Progenitor cell of endocrine pancreas (in vitro differentiated cells): ENCODE measurements around the gene CCDC69. TPM values are rescaled to one million over a fixed set of nuclear protein-coding genes. Genes with fewer than 3 reads are reported as not detected.
"Not testable (repeated sequence)": the region's sequence is repeated elsewhere in the genome, so short reads cannot be mapped to it uniquely, and the experiment has no call there.

Experiments
- DNase-seq: peaks from one replicate; pipeline ENCODE4 v3.0.0; 2021; ENCODE audit warnings: low spot score; ENCODE audit not compliant: unreplicated experiment
- H3K27ac Mint-ChIP-seq: 2 replicates; pipeline ENCODE4 v1.8.0; 2021; ENCODE audit warnings: mild to moderate bottlenecking, moderate library complexity, mixed read lengths
- H3K27me3 Mint-ChIP-seq: 2 replicates; pipeline ENCODE4 v1.8.0; 2021; ENCODE audit warnings: mixed read lengths
- H3K36me3 Mint-ChIP-seq: 2 replicates; pipeline ENCODE4 v1.8.0; 2022; ENCODE audit warnings: mixed read lengths; ENCODE audit not compliant: insufficient read depth
- H3K4me1 Mint-ChIP-seq: 2 replicates; pipeline ENCODE4 v1.8.0; 2021; ENCODE audit warnings: low read depth, mixed read lengths
- H3K4me3 Mint-ChIP-seq: 2 replicates; pipeline ENCODE4 v1.8.0; 2021; ENCODE audit warnings: low read depth, mild to moderate bottlenecking, moderate library complexity, mixed read lengths
- H3K9me3 Mint-ChIP-seq: 2 replicates; pipeline ENCODE4 v1.8.0; 2021; ENCODE audit warnings: low read depth, mixed read lengths
- total RNA-seq: library from RNA; stranded (reverse); gene quantifications from 2 replicates; pipeline ENCODE4 v1.2.1, GENCODE V29; 2021
- TF ChIP-seq, protein P1 (sequence below): fragments of 200-600 bp; sonication (generic); IDR thresholded peaks from one replicate; pipeline ENCODE4 v1.5.0; 2021; ENCODE audit warnings: antibody characterized with exemption, mild to moderate bottlenecking; ENCODE audit not compliant: unreplicated experiment

Gene CCDC69
- total RNA-seq, 1 donor from 2014 or later, result 4.6 TPM

DNA sequence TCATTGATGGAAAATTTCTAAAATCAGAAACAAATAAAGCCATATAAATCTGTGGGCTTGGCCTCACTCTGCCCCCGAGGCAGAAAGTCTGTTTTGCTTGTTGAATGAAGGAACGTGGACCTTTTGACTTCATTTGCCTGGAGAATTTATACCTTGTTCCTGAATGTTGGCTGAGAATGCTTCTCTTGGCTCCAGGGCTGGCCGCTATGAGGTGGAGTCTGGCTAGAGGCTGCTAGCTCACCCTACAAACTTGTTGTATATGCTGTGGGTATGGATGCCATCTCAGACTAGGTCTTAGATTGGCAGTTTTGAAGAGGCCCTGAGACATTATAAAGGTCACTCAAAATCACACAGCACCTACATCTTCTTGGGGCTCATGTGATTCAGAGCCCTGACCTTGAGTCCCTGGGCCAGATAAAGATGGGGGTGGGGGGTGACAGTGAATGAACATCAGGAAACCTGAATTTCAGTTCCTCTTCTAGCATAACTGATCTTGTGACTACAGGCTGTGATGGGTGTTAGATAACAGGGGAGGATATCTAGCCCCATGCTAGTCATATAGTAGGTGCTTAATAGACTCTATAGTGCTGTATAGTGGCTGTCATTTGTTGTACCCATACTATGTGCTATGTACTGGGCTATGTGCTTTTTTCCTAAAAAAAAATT, 31.9 kb upstream of the CCDC69 start:
- H3K9me3 Mint-ChIP-seq, result no peaks in the 10 kb centered on the region
- no peaks in the 10 kb centered on the region for H3K36me3 Mint-ChIP-seq
- H3K4me3 Mint-ChIP-seq, result no peak overlapping the region
- no peak overlapping the region for H3K27ac Mint-ChIP-seq
- TF ChIP-seq, protein P1, sequence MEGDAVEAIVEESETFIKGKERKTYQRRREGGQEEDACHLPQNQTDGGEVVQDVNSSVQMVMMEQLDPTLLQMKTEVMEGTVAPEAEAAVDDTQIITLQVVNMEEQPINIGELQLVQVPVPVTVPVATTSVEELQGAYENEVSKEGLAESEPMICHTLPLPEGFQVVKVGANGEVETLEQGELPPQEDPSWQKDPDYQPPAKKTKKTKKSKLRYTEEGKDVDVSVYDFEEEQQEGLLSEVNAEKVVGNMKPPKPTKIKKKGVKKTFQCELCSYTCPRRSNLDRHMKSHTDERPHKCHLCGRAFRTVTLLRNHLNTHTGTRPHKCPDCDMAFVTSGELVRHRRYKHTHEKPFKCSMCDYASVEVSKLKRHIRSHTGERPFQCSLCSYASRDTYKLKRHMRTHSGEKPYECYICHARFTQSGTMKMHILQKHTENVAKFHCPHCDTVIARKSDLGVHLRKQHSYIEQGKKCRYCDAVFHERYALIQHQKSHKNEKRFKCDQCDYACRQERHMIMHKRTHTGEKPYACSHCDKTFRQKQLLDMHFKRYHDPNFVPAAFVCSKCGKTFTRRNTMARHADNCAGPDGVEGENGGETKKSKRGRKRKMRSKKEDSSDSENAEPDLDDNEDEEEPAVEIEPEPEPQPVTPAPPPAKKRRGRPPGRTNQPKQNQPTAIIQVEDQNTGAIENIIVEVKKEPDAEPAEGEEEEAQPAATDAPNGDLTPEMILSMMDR, result no peak
- no peaks in the 10 kb centered on the region for H3K27me3 Mint-ChIP-seq
- no peak for DNase-seq
- H3K4me1 Mint-ChIP-seq, result peaks cover 8% of the 10 kb centered on the region

DNA sequence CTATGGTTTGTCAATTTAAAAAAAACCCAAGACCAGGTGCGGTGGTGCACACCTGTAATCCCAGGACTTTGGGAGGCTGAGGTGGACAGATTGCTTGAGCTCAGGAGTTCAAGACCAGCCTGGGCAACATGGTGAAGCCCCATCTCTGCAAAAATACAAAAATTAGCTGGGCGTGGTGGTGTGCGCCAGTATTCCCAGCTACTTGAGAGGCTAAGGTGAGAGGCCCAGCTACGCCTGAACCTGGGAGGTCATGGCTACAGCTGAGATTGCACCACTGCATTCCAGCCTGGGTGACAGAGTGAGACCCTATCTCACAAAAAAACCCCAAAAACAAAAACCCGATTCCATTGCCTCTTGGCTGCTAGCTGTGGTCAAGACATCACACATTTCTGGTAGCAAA, 31.1 kb upstream of the CCDC69 start:
- H3K27ac Mint-ChIP-seq, H3K4me3 Mint-ChIP-seq, H3K9me3 Mint-ChIP-seq, H3K27me3 Mint-ChIP-seq, H3K36me3 Mint-ChIP-seq, H3K4me1 Mint-ChIP-seq, DNase-seq: not testable (repeated sequence)

DNA sequence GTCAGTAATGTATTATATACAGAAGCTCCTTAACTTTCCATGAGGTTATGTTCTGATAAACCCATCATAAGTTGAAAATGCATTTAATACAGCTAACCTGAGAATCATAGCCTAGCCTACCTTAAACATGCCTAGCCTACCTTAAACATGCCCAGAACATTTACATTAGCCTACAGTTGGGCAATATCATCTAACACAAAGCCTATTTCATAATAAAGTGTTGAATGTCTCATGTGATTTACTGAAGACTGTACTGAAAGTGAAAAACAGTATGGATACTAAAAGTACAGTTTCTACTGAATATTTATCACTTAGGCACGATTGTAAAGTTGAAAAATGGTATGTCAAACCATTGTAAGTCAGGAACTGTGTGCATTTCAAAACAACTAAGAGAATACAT, 30.7 kb upstream of the CCDC69 start:
- no peak overlapping the region for H3K4me3 Mint-ChIP-seq
- no peak for DNase-seq
- H3K27ac Mint-ChIP-seq, result no peak overlapping the region
- H3K36me3 Mint-ChIP-seq, result no peaks in the 10 kb centered on the region
- TF ChIP-seq, protein P1, result no peak
- H3K27me3 Mint-ChIP-seq, result no peaks in the 10 kb centered on the region
- H3K9me3 Mint-ChIP-seq, result no peaks in the 10 kb centered on the region
- H3K4me1 Mint-ChIP-seq, result peaks cover 8% of the 10 kb centered on the region

DNA sequence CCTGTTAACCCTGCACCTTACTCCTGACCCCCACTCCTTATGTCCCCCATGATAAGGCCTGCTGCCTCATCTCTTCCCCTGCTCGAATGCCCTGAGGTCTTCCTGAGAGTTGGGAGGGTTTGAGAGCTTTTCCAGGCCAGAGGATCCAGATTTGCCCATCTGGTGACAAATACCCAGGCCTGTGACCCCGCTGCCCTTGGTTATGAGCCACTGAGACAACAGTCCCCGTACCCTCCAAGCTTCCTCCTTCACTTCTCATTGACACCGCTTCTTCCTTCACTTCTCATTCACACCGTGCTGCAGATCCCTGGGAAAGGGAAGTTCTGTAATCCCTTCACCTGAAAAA, 29.7 kb upstream of the CCDC69 start:
- no peak for DNase-seq
- H3K4me3 Mint-ChIP-seq, result peak overlapping the region; percentile 89
- H3K27me3 Mint-ChIP-seq, result no peaks in the 10 kb centered on the region
- H3K9me3 Mint-ChIP-seq, result no peaks in the 10 kb centered on the region
- H3K27ac Mint-ChIP-seq, result peak overlapping the region; percentile 96
- TF ChIP-seq, protein P1, result no peak
- peaks cover 8% of the 10 kb centered on the region for H3K4me1 Mint-ChIP-seq
- H3K36me3 Mint-ChIP-seq, result no peaks in the 10 kb centered on the region

DNA sequence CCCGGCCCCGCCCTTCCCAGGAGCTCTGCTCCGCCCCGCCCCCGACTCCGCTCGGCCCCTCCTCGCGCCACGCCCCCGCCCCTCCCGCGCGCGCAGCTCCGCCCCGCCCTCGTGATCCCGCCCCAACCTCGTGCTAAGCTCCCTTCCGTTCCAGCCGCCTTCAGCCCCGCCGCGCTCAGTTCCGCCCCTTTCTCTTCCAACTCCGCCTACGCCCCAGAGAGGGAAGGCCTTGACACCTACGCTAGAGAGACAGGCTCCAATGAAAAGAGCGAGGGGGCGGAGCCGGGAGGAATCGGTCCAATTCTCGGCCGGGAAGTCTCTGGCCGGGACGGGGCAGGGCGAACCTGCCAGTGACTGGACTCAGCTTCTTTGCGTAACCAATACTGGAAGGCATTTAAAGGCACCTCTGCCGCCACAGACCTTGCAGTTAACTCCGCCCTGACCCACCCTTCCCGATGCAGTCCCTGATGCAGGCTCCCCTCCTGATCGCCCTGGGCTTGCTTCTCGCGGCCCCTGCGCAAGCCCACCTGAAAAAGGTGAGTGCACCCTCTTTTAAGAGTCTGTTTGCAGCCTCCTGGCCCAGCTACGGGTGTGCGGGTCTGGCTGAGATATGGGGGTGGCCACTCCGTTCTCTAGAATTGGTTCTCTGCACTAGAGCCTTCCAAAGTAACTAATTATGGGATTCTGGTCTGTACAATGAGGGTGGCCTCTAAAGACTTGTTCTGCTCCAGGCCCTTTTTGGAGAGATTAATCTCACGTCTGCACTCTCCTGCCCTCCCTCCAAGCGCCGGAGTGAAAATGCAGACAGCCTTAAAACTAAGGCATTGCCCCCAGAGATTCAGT, 29.1 kb upstream of the CCDC69 start, which contains the start of gene GM2A:
Gene GM2A (plus strand): TSS at position 424 of the 843 bp plus-strand sequence. CDS start 32 bp downstream, at position 456.
- no peaks in the 10 kb centered on the region for H3K9me3 Mint-ChIP-seq

More for the DNA sequence above, 29.1 kb upstream of the CCDC69 start, which contains the start of gene GM2A:
- Mint-ChIP-seq H3K27me3 (no peaks in the 10 kb centered on the region), H3K27ac (peak within 1 kb of the TSS; percentile 96), H3K36me3 (no peaks in the 10 kb centered on the region), H3K4me3 (peak within 1 kb of the TSS; percentile 89), H3K4me1 (peaks cover 8% of the 10 kb centered on the region)
- TF ChIP-seq, protein P1, result no peak
- peak; percentile 97 for DNase-seq
